Vagina (tissue), 2 donors: Measurements from ENCODE around the gene GPC5. TPM values are rescaled to one million over a fixed set of nuclear protein-coding genes. Genes with fewer than 3 reads are reported as not detected.

ENCODE experiments used
- DNase-seq, 2 donors: peaks; one replicate each; pipeline ENCODE4 v3.0.0-alpha.2; 2017; ENCODE audit errors: extremely low spot score in 2 of 2
- H3K27ac ChIP-seq: fragments of 200-600 bp; sonication (generic); one replicate; pipeline ENCODE4 v1.5.1; 2019
- H3K27me3 ChIP-seq: fragments of 200-600 bp; sonication (generic); one replicate; pipeline ENCODE4 v1.5.1; 2019
- H3K36me3 ChIP-seq, 2 donors: fragments of 200-600 bp; sonication (generic); one replicate each; pipeline ENCODE4 v1.5.1; 2017 to 2019
- H3K4me1 ChIP-seq: fragments of 200-600 bp; sonication (generic); one replicate; pipeline ENCODE4 v1.5.1; 2019
- H3K4me3 ChIP-seq, 2 donors: fragments of 200-600 bp; sonication (generic); 1 replicate in 1 of 2; 2 replicates in 1 of 2; pipeline ENCODE4 v1.5.1; 2016 to 2019
- H3K9me3 ChIP-seq: fragments of 200-600 bp; sonication (generic); one replicate; pipeline ENCODE4 v1.5.1; 2019
- POLR2A ChIP-seq, 2 donors: fragments of 450-650 bp; IDR thresholded peaks; one replicate each; pipeline ENCODE4 v1.6.1; 2017; ENCODE audit warnings: antibody characterized with exemption in 2 of 2, mild to moderate bottlenecking in 2 of 2, moderate library complexity in 2 of 2
- POLR2AphosphoS5 ChIP-seq, 2 donors: sonication (generic); formaldehyde crosslinking; IDR thresholded peaks; one replicate each; pipeline ENCODE4 v1.9.0; 2017; ENCODE audit warnings: antibody characterized with exemption in 2 of 2, mild to moderate bottlenecking in 2 of 2, low read depth in 1 of 2; ENCODE audit not compliant: insufficient read depth in 1 of 2
- intact Hi-C: fragments of 100-400 bp; cut with DNase I; formaldehyde crosslinking; loops from one replicate; pipeline ENCODE4 v1.15.1; 2023
- total RNA-seq: library from RNA; depleted of rRNA; stranded (reverse); fragments of >200 nt; gene quantifications from one replicate; pipeline ENCODE4 v1.2.3, GENCODE V29; 2016
- TF ChIP-seq, protein P1 (sequence below), 3 experiments: fragments of 450-650 bp in 2 of 3; fragments of 200-600 bp in 1 of 3; sonication (generic) in 1 of 3; IDR thresholded peaks; one replicate each; pipeline ENCODE4 v1.5.1; 2017 to 2019; ENCODE audit warnings: antibody characterized with exemption in 3 of 3, mild to moderate bottlenecking in 2 of 3, moderate library complexity in 2 of 3

Gene GPC5
- total RNA-seq, 1 donor from 2014 or later, result 1.7 TPM

DNA sequence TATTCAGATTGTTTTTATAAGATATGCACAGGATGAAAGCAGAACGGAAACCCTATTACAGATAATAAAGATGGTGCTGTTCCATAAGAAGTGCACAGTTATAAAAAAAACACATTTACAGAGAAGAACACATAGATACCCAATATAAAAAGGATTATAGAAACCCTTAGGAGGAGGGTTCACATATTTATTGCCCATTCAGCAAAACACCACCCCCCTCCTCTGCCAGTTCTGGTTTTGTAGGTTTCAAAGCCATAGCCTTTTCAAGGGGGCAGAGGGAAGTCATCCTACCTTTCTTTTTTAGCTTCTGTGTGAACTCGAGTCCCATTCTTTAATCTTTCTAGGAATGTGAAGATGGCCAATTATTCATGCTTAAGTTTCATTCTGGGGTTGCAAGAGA, 511.2 kb downstream of the GPC5 start:
- intact Hi-C loops, result no loop called here
- Histone ChIP-seq H3K27me3 (no peaks in the 10 kb centered on the region), H3K4me3 (no peak overlapping the region), H3K9me3 (no peaks in the 10 kb centered on the region), H3K36me3 (no peaks in the 10 kb centered on the region), H3K27ac (no peak overlapping the region), H3K4me1 (no peaks in the 10 kb centered on the region)
- TF ChIP-seq, protein P1, sequence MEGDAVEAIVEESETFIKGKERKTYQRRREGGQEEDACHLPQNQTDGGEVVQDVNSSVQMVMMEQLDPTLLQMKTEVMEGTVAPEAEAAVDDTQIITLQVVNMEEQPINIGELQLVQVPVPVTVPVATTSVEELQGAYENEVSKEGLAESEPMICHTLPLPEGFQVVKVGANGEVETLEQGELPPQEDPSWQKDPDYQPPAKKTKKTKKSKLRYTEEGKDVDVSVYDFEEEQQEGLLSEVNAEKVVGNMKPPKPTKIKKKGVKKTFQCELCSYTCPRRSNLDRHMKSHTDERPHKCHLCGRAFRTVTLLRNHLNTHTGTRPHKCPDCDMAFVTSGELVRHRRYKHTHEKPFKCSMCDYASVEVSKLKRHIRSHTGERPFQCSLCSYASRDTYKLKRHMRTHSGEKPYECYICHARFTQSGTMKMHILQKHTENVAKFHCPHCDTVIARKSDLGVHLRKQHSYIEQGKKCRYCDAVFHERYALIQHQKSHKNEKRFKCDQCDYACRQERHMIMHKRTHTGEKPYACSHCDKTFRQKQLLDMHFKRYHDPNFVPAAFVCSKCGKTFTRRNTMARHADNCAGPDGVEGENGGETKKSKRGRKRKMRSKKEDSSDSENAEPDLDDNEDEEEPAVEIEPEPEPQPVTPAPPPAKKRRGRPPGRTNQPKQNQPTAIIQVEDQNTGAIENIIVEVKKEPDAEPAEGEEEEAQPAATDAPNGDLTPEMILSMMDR (IDR thresholded peaks at IDR 0.05), result no peak
- no peak for TF ChIP-seq POLR2AphosphoS5 (IDR thresholded peaks at IDR 0.05; ENCODE audit: insufficient read depth in 1 of 2, low read depth in 1 of 2)
- DNase-seq, result no peak

DNA sequence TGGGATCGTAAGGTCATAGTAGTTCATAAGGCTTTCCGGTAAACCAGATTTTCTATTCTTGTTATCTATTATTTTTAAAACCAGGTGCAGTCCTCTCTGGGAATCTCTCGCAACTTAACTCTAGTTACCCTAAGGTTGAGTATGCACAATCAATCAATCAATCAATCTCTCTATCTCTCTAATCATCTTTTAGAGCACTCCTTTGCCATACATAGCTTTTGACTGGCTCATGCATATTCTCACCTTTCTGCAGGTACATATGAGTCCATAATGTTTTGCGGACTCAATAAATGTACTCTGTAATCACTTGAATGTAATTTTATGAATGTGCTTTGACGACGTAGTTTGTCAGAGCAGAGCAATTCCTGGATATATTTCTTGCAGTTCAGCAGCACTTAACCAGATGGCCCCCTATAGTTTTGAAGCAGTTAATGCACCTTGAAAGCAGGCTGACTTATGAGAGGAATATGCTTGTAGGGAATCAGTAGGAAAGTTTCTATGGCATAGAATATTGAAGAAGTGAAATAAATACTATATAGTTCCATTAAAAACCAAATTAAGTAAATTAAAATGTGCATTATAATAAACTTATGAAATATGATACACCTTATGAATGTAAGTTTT, 524.7 kb downstream of the GPC5 start:
- Histone ChIP-seq H3K9me3 (no peaks in the 10 kb centered on the region), H3K27me3 (no peaks in the 10 kb centered on the region), H3K4me1 (no peaks in the 10 kb centered on the region), H3K4me3 (no peak overlapping the region), H3K27ac (no peak overlapping the region), H3K36me3 (no peaks in the 10 kb centered on the region)
- TF ChIP-seq POLR2AphosphoS5 (IDR thresholded peaks at IDR 0.05; ENCODE audit: insufficient read depth in 1 of 2, low read depth in 1 of 2) (no peak), POLR2A (IDR thresholded peaks at IDR 0.05) (no peak)
- TF ChIP-seq, protein P1 (IDR thresholded peaks at IDR 0.05), result no peak
- intact Hi-C loops, result no loop called here
- no peak for DNase-seq

DNA sequence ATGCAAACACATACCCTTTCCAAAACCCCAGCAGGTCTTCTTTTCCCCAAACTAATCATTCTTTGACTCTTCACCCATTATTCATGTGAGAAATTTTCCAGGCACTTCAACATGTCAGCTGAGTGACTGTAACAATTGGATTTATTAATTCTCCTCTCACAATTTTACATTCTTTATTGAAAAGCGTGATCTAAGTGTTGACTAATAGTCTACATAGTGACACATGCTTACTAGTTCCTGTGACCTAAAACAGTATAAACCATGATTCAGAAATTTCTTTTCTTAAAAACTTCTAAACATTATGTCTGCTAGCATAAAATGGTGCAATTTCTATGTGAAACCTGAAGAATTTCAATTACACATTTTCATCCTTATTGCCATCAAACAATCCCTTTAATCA, 532.3 kb downstream of the GPC5 start:
- Histone ChIP-seq H3K36me3 (no peaks in the 10 kb centered on the region), H3K27ac (no peak overlapping the region), H3K4me3 (no peak overlapping the region), H3K4me1 (no peaks in the 10 kb centered on the region), H3K9me3 (no peaks in the 10 kb centered on the region), H3K27me3 (no peaks in the 10 kb centered on the region)
- DNase-seq, result no peak
- no peak for TF ChIP-seq POLR2A (IDR thresholded peaks at IDR 0.05)
- TF ChIP-seq POLR2AphosphoS5 (IDR thresholded peaks at IDR 0.05; ENCODE audit: insufficient read depth in 1 of 2, low read depth in 1 of 2), result no peak
- TF ChIP-seq, protein P1 (IDR thresholded peaks at IDR 0.05), result no peak
- intact Hi-C loops, result no loop called here

DNA sequence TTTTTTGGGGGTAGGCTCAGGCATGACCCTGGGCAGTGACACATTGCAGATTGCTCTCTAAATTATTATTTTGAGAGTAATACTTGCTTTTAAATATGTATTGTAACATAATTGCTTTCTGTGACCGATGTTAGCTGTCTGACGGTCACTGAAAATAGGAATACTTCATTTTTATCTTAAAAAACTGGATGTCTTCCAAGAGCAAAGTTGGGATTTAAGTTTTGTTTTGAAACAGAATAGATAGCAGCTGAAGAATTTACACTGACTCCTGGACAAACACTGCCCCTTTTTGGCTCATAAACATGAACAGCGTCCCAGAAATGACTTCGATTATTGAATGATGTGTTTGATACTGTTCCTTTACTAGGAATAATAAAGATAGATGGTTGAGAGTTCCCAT, 535.9 kb downstream of the GPC5 start:
- TF ChIP-seq POLR2AphosphoS5 (IDR thresholded peaks at IDR 0.05; ENCODE audit: insufficient read depth in 1 of 2, low read depth in 1 of 2) (no peak), POLR2A (IDR thresholded peaks at IDR 0.05) (no peak)
- TF ChIP-seq, protein P1 (IDR thresholded peaks at IDR 0.05), result no peak
- Histone ChIP-seq H3K4me3 (no peak overlapping the region), H3K36me3 (no peaks in the 10 kb centered on the region), H3K27ac (no peak overlapping the region), H3K27me3 (no peaks in the 10 kb centered on the region), H3K4me1 (no peaks in the 10 kb centered on the region), H3K9me3 (no peaks in the 10 kb centered on the region)
- DNase-seq, result no peak
- intact Hi-C loops, result no loop called here

DNA sequence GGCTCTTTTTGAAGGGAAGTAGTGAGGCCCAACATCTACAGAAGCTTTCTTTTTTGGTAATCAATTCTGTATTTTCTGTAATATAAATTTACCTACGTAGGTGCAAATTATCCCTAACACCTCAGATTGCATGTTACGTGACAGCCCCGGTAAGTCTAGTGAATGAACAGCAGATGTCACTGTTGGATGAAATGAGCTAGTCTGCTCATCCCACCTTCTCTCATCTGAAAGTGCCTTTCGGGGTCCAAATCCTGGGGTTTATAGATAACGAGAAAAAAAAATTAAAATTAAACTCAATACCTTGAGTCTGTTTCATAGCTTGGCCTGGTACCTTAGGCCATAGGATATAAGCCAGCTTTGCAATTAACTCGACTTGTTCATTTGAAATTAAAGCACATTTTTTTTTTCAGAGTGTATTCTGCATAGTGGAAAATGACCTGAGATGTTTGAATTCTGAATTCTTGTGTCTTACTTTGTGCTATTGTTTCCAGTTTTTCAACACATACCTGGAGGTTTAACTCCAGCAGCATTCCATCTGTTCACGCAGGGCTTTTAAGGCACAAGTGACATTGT, 548.2 kb downstream of the GPC5 start:
- DNase-seq, result no peak
- Histone ChIP-seq H3K4me1 (no peaks in the 10 kb centered on the region), H3K4me3 (no peak overlapping the region), H3K36me3 (no peaks in the 10 kb centered on the region), H3K27me3 (no peaks in the 10 kb centered on the region), H3K27ac (no peak overlapping the region), H3K9me3 (no peaks in the 10 kb centered on the region)
- intact Hi-C loops, result no loop called here
- TF ChIP-seq, protein P1 (IDR thresholded peaks at IDR 0.05), result no peak
- no peak for TF ChIP-seq POLR2A (IDR thresholded peaks at IDR 0.05)
- TF ChIP-seq POLR2AphosphoS5 (IDR thresholded peaks at IDR 0.05; ENCODE audit: insufficient read depth in 1 of 2, low read depth in 1 of 2), result no peak
